ENCODE data around the gene DROSHA. TPM values are rescaled to one million over a fixed set of nuclear protein-coding genes. Genes with fewer than 3 reads are reported as not detected.

The DROSHA gene
- total RNA-seq, 2 donors from 2014 or later: 16.1 to 85.0 TPM

DNA sequence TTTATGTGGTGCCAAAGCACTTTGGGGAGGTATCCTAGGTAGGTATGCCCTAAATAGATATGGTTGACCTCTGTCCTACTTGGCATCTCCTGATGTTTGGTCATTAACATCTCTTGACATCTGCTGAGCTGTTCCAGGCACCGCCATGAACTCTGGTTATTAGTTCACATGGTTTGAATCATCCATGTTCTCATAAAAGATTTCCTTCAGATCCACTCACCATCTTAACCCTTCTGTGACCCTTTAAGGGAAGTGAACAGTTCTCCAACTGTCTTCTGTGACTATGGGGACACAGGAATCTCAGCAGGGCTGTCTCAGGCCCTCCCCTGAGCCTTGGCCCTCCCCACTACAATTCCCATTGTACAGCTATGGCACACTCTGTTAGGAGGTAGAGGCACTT is 170.7 kb downstream of the DROSHA start:
- Histone ChIP-seq H3K9me3 (no peaks in the 10 kb centered on the region), H3K27ac (no peak overlapping the region), H3K36me3 (replicated peaks in 1 of 2; ENCODE audit: insufficient read depth in 1 of 2, low read depth in 2 of 2) (no peaks in the 10 kb centered on the region), H3K4me1 (no peaks in the 10 kb centered on the region), H3K4me3 (no peak overlapping the region), H3K27me3 (no peaks in the 10 kb centered on the region)
- ATAC-seq (no peak), DNase-seq (no peak)
- TF ChIP-seq, protein P1, sequence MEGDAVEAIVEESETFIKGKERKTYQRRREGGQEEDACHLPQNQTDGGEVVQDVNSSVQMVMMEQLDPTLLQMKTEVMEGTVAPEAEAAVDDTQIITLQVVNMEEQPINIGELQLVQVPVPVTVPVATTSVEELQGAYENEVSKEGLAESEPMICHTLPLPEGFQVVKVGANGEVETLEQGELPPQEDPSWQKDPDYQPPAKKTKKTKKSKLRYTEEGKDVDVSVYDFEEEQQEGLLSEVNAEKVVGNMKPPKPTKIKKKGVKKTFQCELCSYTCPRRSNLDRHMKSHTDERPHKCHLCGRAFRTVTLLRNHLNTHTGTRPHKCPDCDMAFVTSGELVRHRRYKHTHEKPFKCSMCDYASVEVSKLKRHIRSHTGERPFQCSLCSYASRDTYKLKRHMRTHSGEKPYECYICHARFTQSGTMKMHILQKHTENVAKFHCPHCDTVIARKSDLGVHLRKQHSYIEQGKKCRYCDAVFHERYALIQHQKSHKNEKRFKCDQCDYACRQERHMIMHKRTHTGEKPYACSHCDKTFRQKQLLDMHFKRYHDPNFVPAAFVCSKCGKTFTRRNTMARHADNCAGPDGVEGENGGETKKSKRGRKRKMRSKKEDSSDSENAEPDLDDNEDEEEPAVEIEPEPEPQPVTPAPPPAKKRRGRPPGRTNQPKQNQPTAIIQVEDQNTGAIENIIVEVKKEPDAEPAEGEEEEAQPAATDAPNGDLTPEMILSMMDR (IDR thresholded peaks at IDR 0.05): no peak
- TF ChIP-seq POLR2A (IDR thresholded peaks at IDR 0.05): no peak
- intact Hi-C loops (cut with DNase I): no loop called here
- 9 to 27% methylated on average over 1 of the region's 1 CpG for WGBS, 2 donors

DNA sequence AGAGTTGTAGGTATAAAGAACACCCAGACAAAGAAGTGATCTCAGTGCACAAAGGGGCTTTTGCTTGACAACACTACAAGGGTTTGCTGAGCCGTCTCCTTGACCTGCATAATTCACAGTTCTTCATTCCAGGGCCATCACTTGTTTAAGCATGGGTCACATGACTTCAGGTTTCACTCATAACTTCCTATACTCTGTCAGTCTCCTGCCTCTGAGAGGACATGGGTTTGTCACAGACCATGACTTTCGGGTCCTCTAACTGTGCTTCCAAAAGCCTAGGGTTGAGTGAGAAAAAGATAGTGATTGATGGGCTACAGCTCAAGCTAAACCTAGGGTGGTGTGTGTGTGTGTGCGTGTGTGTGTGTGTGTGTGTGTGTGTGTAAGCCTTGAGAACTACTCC is 172.1 kb downstream of the DROSHA start:
- WGBS, 2 donors: 32 to 36% methylated on average over 3 of the region's 3 CpGs
- intact Hi-C loops (cut with DNase I): no loop called here
- DNase-seq (no peak), ATAC-seq (no peak)
- no peak overlapping the region for H3K4me3 ChIP-seq
- H3K4me1 ChIP-seq: no peaks in the 10 kb centered on the region
- H3K27ac ChIP-seq: no peak overlapping the region
- TF ChIP-seq, protein P1 (IDR thresholded peaks at IDR 0.05): no peak
- no peak for TF ChIP-seq POLR2A (IDR thresholded peaks at IDR 0.05)
- H3K9me3 ChIP-seq: no peaks in the 10 kb centered on the region
- H3K36me3 ChIP-seq (replicated peaks in 1 of 2; ENCODE audit: insufficient read depth in 1 of 2, low read depth in 2 of 2): no peaks in the 10 kb centered on the region
- H3K27me3 ChIP-seq: no peaks in the 10 kb centered on the region

DNA sequence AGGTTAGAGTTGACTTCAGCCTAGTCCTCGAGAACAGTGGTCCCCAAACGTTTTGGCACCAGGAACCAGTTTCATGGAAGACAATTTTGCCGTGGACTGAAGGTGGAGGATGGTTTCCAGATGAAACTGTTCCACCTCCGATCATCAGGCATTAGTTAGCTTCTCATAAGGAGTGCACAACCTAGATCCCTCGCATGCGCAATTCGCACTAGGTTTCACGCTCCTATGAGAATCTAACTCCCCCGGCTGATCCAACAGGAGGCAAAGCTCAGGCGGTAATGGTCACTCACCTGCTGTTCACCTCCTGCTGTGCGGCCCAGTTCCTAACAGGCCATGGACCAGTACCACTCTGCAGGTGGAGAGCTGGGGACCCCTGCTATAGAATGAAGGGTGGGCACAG is 174.9 kb downstream of the DROSHA start:
- TF ChIP-seq, protein P1 (IDR thresholded peaks at IDR 0.05): no peak
- TF ChIP-seq POLR2A (IDR thresholded peaks at IDR 0.05): no peak
- Histone ChIP-seq H3K4me1 (no peaks in the 10 kb centered on the region), H3K4me3 (no peak overlapping the region), H3K27ac (no peak overlapping the region), H3K9me3 (no peaks in the 10 kb centered on the region), H3K27me3 (no peaks in the 10 kb centered on the region), H3K36me3 (replicated peaks in 1 of 2; ENCODE audit: insufficient read depth in 1 of 2, low read depth in 2 of 2) (no peaks in the 10 kb centered on the region)
- no peak for ATAC-seq
- WGBS, 2 donors: 48 to 68% methylated on average over 4 to 11 of the region's 11 CpGs
- no peak for DNase-seq
- intact Hi-C loops (cut with DNase I): no loop called here

DNA sequence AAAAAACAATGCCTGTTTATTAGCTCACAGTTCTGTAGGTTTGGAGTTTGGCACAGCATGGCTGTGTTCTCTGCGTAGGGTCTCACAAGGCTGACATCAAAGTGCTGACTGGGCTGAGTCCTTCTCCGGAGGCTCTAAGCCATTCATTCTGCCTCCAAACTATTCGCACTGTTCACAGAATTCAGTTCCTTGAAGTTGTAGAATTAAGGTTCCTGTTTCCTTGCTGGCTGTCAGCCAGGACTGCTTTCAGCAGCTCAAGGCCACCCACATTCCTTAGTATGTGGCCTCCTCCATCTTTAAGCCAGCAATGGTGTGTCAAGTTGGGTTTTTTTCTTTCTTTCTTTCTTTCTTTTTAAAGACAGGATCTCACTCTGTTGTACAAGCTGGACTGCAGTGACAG is 176.6 kb downstream of the DROSHA start:
- Histone ChIP-seq H3K9me3 (no peaks in the 10 kb centered on the region), H3K27me3 (no peaks in the 10 kb centered on the region), H3K4me1 (no peaks in the 10 kb centered on the region), H3K27ac (no peak overlapping the region), H3K36me3 (replicated peaks in 1 of 2; ENCODE audit: insufficient read depth in 1 of 2, low read depth in 2 of 2) (no peaks in the 10 kb centered on the region), H3K4me3 (no peak overlapping the region)
- WGBS, 2 donors: 52 to 69% methylated on average over 3 of the region's 3 CpGs
- ATAC-seq (no peak), DNase-seq (no peak)
- intact Hi-C loops (cut with DNase I): no loop called here
- TF ChIP-seq, protein P1 (IDR thresholded peaks at IDR 0.05): no peak
- no peak for TF ChIP-seq POLR2A (IDR thresholded peaks at IDR 0.05)

Small RNAs within 50 kb of the gene (small RNA-seq; reads per million reads assigned to genes)
- gene RF00019: not detected

Other genes with a start within 250 kb of the DROSHA start
- gene C5orf22, start 208 bp upstream of the DROSHA start, total RNA-seq: 10 to 100 TPM; 15.5 to 16.6 TPM
- gene PDZD2, start 107.0 kb upstream of the DROSHA start, total RNA-seq: 10 to 100 TPM in 1 of 2 donors, 1 to 10 TPM in 1; 3.9 to 12.9 TPM

All from body of pancreas (tissue), 4 donors.